ENCODE measurements around the gene TNFSF15. TPM values are rescaled to one million over a fixed set of nuclear protein-coding genes. Genes with fewer than 3 reads are reported as not detected.

The TNFSF15 gene
- polyA plus RNA-seq, 3 donors = 0.07 to 1.1 (median 0.11) TPM

DNA sequence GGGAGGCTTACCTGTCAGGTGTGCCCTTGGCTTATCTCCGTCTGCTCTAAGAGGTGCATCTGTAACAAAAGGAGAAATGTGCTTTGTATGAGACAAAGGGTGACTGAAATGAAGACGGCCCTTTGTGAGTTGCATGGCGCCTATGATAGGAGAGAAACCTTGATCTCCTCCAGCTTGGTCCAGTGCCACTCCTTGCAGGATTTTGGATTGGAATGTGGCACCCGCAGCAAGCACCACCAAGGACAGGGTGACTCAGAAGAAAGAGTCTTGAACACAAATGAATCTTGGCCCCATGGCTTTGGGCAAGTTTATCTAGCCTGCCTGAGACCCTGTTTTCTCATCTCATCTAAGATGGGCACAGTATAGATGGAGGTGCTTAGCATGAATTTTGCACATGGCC, 13.4 kb downstream of the TNFSF15 start:
- H3K4me3 Mint-ChIP-seq = no peak overlapping the region
- Histone ChIP-seq H3K36me3 (replicated peaks in 1 of 2; ENCODE audit: control insufficient read depth in 1 of 2, insufficient read depth in 2 of 2, low read length in 2 of 2) (peaks cover 0 to 36% of the 10 kb centered on the region in 2 donors), H3K79me2 (ENCODE audit: insufficient read depth, low read length) (no peaks in the 10 kb centered on the region), H3K27me3 (ENCODE audit: control insufficient read depth in 2 of 2, insufficient read depth in 2 of 2, low read length in 2 of 2) (no peaks in the 10 kb centered on the region), H3K27ac (ENCODE audit: low read depth in 1 of 2, low read length in 2 of 2) (no peak overlapping the region), H2AFZ (ENCODE audit: insufficient read depth, low read depth, low read length, poor library complexity, severe bottlenecking) (no peak overlapping the region), H3K4me3 (replicated peaks in 1 of 3; ENCODE audit: low read depth in 2 of 3, low read length in 3 of 3) (no peak overlapping the region), H4K20me1 (ENCODE audit: insufficient read depth, low read length) (no peaks in the 10 kb centered on the region), H3K9ac (ENCODE audit: insufficient read depth, low read length, poor library complexity, severe bottlenecking) (no peak overlapping the region), H3K4me2 (replicated peaks; ENCODE audit: extremely low read depth, low read length, poor library complexity, severe bottlenecking) (no peak overlapping the region), H3K4me1 (ENCODE audit: control insufficient read depth in 1 of 2, insufficient read depth in 2 of 2, low read length in 2 of 2) (peaks cover 4 to 12% of the 10 kb centered on the region in 2 donors), H3K9me3 (replicated peaks in 1 of 2; ENCODE audit: control insufficient read depth in 1 of 2, insufficient read depth in 1 of 2, low read length in 2 of 2) (no peaks in the 10 kb centered on the region)
- peaks cover 0 to 3% (median 0%) of the 10 kb centered on the region in 7 donors for H3K9me3 Mint-ChIP-seq
- no peaks in the 10 kb centered on the region for H3K27me3 Mint-ChIP-seq (ENCODE audit: low read depth in 3 of 3)
- 89% methylated on average over 4 of the region's 4 CpGs for WGBS (ENCODE audit: insufficient coverage)
- no peak overlapping the region for H3K27ac Mint-ChIP-seq
- no peak for TF ChIP-seq CTCF (IDR thresholded peaks at IDR 0.05)
- no peak for DNase-seq
- peaks cover 9% of the 10 kb centered on the region for H3K4me1 Mint-ChIP-seq
- intact Hi-C loops (cut with micrococcal nuclease) = no loop called here
- peaks cover 0 to 18% of the 10 kb centered on the region in 2 donors for H3K36me3 Mint-ChIP-seq

DNA sequence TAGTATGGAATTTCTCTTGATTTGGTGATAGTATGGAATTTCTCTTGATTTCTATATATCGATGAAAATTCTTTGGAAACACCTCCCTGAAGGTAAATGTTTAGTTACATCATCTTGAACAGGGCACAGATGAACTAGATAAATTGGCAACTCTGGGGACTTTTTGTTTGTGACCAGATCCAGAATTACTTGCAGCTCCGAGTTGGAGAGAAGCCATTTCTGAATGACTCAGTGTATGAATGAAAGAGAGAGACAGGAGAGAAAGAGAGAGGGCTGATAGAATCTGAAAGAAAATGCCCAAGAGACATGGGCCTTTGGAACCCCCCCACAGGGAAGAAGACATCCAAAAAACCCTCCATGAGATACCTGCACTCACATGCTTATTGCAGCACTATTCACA, 14.1 kb downstream of the TNFSF15 start:
- H3K36me3 Mint-ChIP-seq = peaks cover 0 to 18% of the 10 kb centered on the region in 2 donors
- WGBS (ENCODE audit: insufficient coverage) = no CpG with 5 or more reads among the region's 2 CpGs
- TF ChIP-seq CTCF (IDR thresholded peaks at IDR 0.05) = no peak
- H3K4me2 ChIP-seq (replicated peaks; ENCODE audit: extremely low read depth, low read length, poor library complexity, severe bottlenecking) = no peak overlapping the region
- no peaks in the 10 kb centered on the region for H3K9me3 ChIP-seq (replicated peaks in 1 of 2; ENCODE audit: control insufficient read depth in 1 of 2, insufficient read depth in 1 of 2, low read length in 2 of 2)
- H3K4me1 Mint-ChIP-seq = peaks cover 9% of the 10 kb centered on the region
- H3K9ac ChIP-seq (ENCODE audit: insufficient read depth, low read length, poor library complexity, severe bottlenecking) = no peak overlapping the region
- H3K4me1 ChIP-seq (ENCODE audit: control insufficient read depth in 1 of 2, insufficient read depth in 2 of 2, low read length in 2 of 2) = peaks cover 4 to 12% of the 10 kb centered on the region in 2 donors
- H2AFZ ChIP-seq (ENCODE audit: insufficient read depth, low read depth, low read length, poor library complexity, severe bottlenecking) = no peak overlapping the region
- peaks cover 0 to 36% of the 10 kb centered on the region in 2 donors for H3K36me3 ChIP-seq (replicated peaks in 1 of 2; ENCODE audit: control insufficient read depth in 1 of 2, insufficient read depth in 2 of 2, low read length in 2 of 2)
- H3K27me3 ChIP-seq (ENCODE audit: control insufficient read depth in 2 of 2, insufficient read depth in 2 of 2, low read length in 2 of 2) = no peaks in the 10 kb centered on the region
- intact Hi-C loops (cut with micrococcal nuclease) = no loop called here
- H3K4me3 ChIP-seq (replicated peaks in 1 of 3; ENCODE audit: low read depth in 2 of 3, low read length in 3 of 3) = no peak overlapping the region
- H3K27ac Mint-ChIP-seq = no peak overlapping the region
- peaks cover 0 to 3% (median 0%) of the 10 kb centered on the region in 7 donors for H3K9me3 Mint-ChIP-seq
- no peak overlapping the region for H3K4me3 Mint-ChIP-seq
- no peaks in the 10 kb centered on the region for H3K79me2 ChIP-seq (ENCODE audit: insufficient read depth, low read length)
- H4K20me1 ChIP-seq (ENCODE audit: insufficient read depth, low read length) = no peaks in the 10 kb centered on the region
- H3K27me3 Mint-ChIP-seq (ENCODE audit: low read depth in 3 of 3) = no peaks in the 10 kb centered on the region
- no peak for DNase-seq
- no peak overlapping the region for H3K27ac ChIP-seq (ENCODE audit: low read depth in 1 of 2, low read length in 2 of 2)

Measured in CD14-positive monocyte (primary cell).